ENCODE data around the gene SERGEF. TPM values are rescaled to one million over a fixed set of nuclear protein-coding genes. Genes with fewer than 3 reads are reported as not detected.

Gene SERGEF
- total RNA-seq, 2 donors from 2014 or later: 20.8 to 28.7 TPM

GRCh38 chr11:17932472-17932871 is 80.4 kb downstream of the SERGEF start:
- TF ChIP-seq CTCF (IDR thresholded peaks at IDR 0.05): no peak
- no peak for TF ChIP-seq POLR2A (IDR thresholded peaks at IDR 0.05)
- H3K27ac ChIP-seq: no peak overlapping the region
- no peaks in the 10 kb centered on the region for H3K36me3 ChIP-seq (replicated peaks in 1 of 2; ENCODE audit: insufficient read depth in 1 of 2, low read depth in 2 of 2)
- ATAC-seq: no peak
- no peaks in the 10 kb centered on the region for H3K4me1 ChIP-seq
- no peak overlapping the region for H3K4me3 ChIP-seq
- 92 to 94% methylated on average over 1 of the region's 1 CpG for WGBS, 2 donors
- H3K27me3 ChIP-seq: no peaks in the 10 kb centered on the region
- intact Hi-C loops (cut with DNase I): no loop called here
- no peak for DNase-seq
- peaks cover 0 to 3% (median 0%) of the 10 kb centered on the region in 3 donors for H3K9me3 ChIP-seq

- TF ChIP-seq CTCF (IDR thresholded peaks at IDR 0.05): no peak
- no peak for TF ChIP-seq POLR2A (IDR thresholded peaks at IDR 0.05)
- DNase-seq (no peak), ATAC-seq (no peak)
- intact Hi-C loops (cut with DNase I): no loop called here
- Histone ChIP-seq H3K27me3 (no peaks in the 10 kb centered on the region), H3K9me3 (peaks cover 0 to 3% (median 0%) of the 10 kb centered on the region in 3 donors), H3K4me1 (no peaks in the 10 kb centered on the region), H3K36me3 (replicated peaks in 1 of 2; ENCODE audit: insufficient read depth in 1 of 2, low read depth in 2 of 2) (no peaks in the 10 kb centered on the region), H3K4me3 (no peak overlapping the region), H3K27ac (no peak overlapping the region)
- WGBS, 2 donors: 93 to 94% methylated on average over 1 of the region's 1 CpG
Observed at GRCh38 chr11:17931595-17931994, 81.3 kb downstream of the SERGEF start.

- no peak overlapping the region for H3K4me3 ChIP-seq
- no peak for DNase-seq
- no peaks in the 10 kb centered on the region for H3K27me3 ChIP-seq
- no peaks in the 10 kb centered on the region for H3K4me1 ChIP-seq
- H3K9me3 ChIP-seq: peaks cover 0 to 3% (median 0%) of the 10 kb centered on the region in 3 donors
- intact Hi-C loops (cut with DNase I): no loop called here
- TF ChIP-seq POLR2A (IDR thresholded peaks at IDR 0.05) (no peak), CTCF (IDR thresholded peaks at IDR 0.05) (no peak)
- WGBS, 2 donors: 82 to 89% methylated on average over 3 of the region's 3 CpGs
- no peak overlapping the region for H3K27ac ChIP-seq
- no peaks in the 10 kb centered on the region for H3K36me3 ChIP-seq (replicated peaks in 1 of 2; ENCODE audit: insufficient read depth in 1 of 2, low read depth in 2 of 2)
- ATAC-seq: no peak
Observed at GRCh38 chr11:17930544-17931125, 82.2 kb downstream of the SERGEF start.

GRCh38 chr11:17929171-17929570 is 83.7 kb downstream of the SERGEF start:
- no peaks in the 10 kb centered on the region for H3K36me3 ChIP-seq (replicated peaks in 1 of 2; ENCODE audit: insufficient read depth in 1 of 2, low read depth in 2 of 2)
- no peaks in the 10 kb centered on the region for H3K4me1 ChIP-seq
- H3K27me3 ChIP-seq: no peaks in the 10 kb centered on the region
- ATAC-seq (no peak), DNase-seq (no peak)
- WGBS, 2 donors: 86 to 98% methylated on average over 3 of the region's 3 CpGs
- TF ChIP-seq CTCF (IDR thresholded peaks at IDR 0.05): no peak
- TF ChIP-seq POLR2A (IDR thresholded peaks at IDR 0.05): no peak
- peaks cover 0 to 3% (median 0%) of the 10 kb centered on the region in 3 donors for H3K9me3 ChIP-seq
- no peak overlapping the region for H3K27ac ChIP-seq
- H3K4me3 ChIP-seq: no peak overlapping the region
- intact Hi-C loops (cut with DNase I): no loop called here

GRCh38 chr11:17927681-17928343 is 85.0 kb downstream of the SERGEF start:
- intact Hi-C loops (cut with DNase I): no loop called here
- no peak for TF ChIP-seq CTCF (IDR thresholded peaks at IDR 0.05)
- no peak for TF ChIP-seq POLR2A (IDR thresholded peaks at IDR 0.05)

More at GRCh38 chr11:17927681-17928343, 85.0 kb downstream of the SERGEF start:
- peaks cover 0 to 3% (median 0%) of the 10 kb centered on the region in 3 donors for H3K9me3 ChIP-seq
- ATAC-seq (no peak), DNase-seq (no peak)
- no peak overlapping the region for H3K27ac ChIP-seq
- WGBS, 2 donors: 66 to 84% methylated on average over 3 of the region's 3 CpGs
- H3K27me3 ChIP-seq: no peaks in the 10 kb centered on the region
- no peaks in the 10 kb centered on the region for H3K36me3 ChIP-seq (replicated peaks in 1 of 2; ENCODE audit: insufficient read depth in 1 of 2, low read depth in 2 of 2)
- H3K4me3 ChIP-seq: no peak overlapping the region
- H3K4me1 ChIP-seq: no peaks in the 10 kb centered on the region

Measured in body of pancreas (tissue), 4 donors.